GM08714 (cell line): Measurements from ENCODE around the gene SAMD13.

Source experiments
- H3K4me3 ChIP-seq: fragments of 200-500 bp; sonication (Bioruptor generic); 2 replicates; pipeline ENCODE4 v1.5.1; 2014; ENCODE audit warnings: mild to moderate bottlenecking, low read length, inconsistent platforms
- ZNF274 ChIP-seq: IDR thresholded peaks from 2 replicates; pipeline ENCODE4 v1.6.1; 2012; ENCODE audit warnings: mild to moderate bottlenecking, low read depth, low read length

SAMD13 gene

DNA sequence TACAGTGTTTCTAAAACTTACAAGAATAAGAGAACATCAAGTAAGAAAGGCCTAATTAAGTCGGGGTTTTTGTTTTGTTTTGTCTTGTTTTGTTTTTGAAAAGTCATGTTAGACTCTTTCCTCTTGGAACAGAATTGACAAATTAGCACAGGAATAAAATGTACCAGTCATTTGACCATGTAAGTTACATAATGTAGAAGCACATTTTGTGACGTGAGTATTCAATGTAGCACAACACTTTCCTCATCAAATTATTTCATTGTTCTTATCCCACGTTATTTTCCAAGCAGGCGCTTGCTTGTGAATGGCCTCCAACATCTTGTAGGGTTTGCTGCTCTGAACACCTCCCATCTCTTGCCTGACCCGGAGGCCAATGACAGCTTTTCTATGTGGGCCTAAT lies 62.1 kb downstream of the SAMD13 start:
- TF ChIP-seq ZNF274, result no peak
- no peak overlapping the region for H3K4me3 ChIP-seq

DNA sequence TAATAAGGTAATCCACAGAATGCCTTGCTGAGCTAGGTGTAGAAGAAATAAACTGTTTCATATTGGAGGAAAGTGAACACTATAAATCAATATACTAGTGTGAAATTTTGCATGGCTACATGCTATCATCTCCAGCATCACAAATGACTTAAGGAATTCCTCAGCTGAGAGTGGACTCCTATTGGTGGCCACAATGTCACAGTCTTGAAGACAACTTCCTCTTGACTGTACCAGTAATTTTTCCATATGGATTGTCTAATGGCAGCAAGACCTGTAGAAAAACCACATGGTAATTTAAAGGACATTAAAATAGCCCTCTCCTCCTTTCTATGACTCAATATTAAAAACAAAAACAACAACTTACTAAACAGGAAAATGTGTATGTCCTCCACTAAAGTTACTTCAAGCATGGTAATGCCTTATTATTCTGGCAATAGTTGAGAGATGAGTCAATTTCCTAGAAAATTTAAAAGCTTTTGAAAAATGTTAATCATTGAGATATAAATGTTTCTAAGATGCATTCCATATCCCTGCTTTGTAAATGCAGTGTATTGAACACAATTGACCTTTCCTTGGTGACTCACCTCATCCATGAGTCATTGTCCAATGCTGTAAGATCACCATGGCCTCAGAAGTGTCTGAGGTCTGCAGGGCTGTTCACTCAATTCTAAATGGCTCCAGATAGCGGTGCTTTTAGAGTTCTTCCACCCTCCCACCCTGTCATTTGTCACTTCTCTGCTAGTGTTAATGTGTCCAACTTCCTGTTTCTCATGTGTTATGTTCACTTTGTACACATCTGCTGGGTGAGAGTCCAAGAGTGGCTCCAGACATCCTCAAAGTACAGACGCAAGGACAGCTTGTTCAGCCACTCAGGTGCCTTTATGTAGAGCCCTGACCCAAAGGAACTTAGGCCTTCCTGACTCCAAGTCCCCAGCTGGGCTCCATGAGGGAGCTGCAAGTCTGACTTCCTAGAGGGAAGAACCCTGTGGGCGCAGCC lies 64.0 kb downstream of the SAMD13 start:
- no peak overlapping the region for H3K4me3 ChIP-seq
- TF ChIP-seq ZNF274, result no peak

DNA sequence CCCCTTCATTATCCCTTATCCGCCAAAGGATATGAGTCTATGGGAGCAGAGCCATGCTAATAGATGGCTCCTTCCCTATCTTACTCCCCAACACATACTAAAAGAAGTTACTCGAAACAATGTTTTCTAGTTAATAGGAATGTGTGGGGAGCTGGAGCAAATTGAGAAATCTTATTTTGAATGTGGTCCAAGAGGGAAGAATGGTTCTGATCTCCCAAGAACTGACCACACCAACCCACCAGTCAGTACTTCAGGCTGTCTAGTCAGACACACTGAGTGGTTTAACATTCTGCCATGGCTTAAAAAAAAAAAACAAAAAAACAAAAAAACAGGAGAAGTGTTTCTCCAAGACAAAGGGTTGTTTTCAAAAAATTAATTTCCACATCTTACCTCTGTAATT lies 65.3 kb downstream of the SAMD13 start:
- no peak overlapping the region for H3K4me3 ChIP-seq
- no peak for TF ChIP-seq ZNF274

DNA sequence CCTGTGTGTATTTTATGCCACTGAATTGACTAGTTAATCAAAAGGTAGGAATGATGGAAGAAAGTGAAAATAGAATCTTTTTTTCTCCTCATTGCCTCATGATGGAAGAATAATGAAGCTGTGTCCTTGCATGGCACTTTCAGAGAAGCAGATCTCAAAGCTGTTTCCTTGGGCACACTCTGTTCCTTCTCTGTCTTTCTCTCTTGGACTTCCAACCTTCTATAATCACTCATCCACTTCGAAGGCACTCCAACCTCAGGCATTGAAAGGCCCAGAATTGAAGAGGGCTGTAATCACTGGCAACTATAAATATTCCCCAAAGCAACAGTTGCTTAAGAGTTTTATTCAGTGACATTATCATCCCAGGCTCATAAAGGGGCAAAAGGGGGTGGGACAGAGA lies 65.7 kb downstream of the SAMD13 start:
- TF ChIP-seq ZNF274, result no peak
- no peak overlapping the region for H3K4me3 ChIP-seq

DNA sequence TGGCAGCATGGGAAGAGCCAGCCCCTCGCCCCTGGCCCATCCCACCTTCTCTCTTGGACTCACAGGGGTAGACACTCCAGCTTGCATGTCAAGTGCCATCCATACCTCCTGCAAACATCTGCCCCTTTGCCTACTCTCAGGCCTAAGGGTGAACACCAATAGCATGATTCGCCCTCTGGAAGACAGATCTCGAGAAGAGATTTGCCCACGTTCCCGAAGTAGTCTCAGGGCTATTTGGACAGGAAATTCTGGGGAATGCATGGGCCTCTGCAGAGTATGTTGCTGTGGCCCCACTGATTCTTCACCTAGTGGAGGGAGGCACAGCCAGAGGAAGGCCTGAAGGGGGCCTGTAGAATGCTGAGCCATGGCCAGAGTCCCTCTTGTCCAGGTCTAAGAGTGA lies 66.9 kb downstream of the SAMD13 start:
- no peak for TF ChIP-seq ZNF274
- H3K4me3 ChIP-seq, result no peak overlapping the region

DNA sequence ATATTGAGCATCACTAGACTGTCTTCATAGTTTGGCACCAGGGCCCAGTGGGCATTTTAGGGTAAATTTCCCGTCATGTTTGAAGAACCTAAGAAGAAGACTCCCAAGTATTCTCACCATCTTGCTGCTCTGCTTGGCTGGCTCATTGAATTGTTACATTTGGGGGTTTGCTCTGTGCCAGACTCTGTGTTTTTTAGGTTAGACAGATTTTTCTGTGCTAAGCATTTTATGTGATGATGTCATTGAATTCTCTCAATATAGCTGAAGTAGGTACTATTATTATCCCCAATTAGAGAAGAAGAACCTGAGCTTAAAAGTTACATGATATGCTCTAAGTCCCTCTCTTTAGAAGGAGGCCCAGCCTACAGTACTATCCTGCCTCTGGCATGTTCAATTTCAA lies 68.8 kb downstream of the SAMD13 start:
- no peak for TF ChIP-seq ZNF274
- no peak overlapping the region for H3K4me3 ChIP-seq

DNA sequence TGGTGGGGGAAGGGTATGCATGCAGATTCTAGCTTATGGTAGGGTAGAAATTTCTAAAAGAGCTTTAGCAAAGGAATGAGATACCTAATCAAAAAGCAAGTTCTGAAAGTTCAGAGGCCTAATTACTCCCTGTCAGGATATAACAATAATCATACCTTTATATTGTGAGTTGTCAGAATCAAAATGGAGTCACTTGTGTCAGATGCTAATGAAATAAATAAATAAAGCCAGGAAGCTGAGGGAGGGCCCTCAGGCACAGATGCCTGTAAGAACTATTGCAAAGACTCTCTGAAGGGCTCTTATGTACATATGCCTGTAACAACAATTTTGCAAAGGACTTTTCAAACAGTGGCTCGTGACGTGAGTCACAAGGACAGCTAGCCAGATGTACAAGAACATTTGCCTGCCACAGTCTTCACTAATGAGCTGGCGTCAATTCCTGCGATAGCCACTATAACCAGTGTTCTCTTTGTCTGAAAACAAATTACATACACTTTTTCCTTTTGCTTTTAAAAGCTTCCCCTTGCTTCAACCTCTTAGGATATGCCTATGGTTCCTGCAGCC lies 69.4 kb downstream of the SAMD13 start:
- H3K4me3 ChIP-seq, result no peak overlapping the region
- TF ChIP-seq ZNF274, result no peak

DNA sequence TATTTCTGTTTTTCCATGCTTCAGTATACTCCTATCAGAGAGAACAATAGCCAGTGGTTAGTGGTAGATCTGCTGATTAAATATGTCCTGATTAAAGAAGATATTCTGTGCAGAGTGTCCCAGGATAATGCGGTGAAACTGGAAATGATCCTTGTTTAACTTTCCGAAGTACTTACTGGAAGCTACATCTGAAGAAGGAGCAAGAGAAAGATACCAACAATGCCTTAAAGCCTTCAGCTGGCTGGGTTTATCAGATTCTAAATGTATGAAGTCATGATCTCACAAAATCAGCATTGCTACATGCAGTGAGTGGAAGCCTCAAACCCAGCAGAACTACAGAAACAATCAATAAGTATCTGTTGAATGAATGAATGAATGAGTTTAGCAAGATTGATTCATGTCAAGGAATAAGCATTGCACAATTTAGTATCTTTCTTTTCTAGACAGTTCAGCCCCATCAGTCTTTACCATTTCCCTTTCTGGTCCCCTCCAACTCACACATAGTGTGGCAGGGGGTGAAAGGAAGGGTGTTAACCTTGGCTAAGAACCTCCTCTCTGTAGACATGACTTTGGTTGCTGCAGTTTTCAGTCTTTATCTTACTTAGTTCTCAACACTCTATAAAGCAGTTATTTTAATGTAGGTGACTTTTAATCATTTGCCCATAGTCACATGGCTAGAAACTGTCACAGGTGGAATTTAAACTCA lies 72.1 kb downstream of the SAMD13 start:
- TF ChIP-seq ZNF274, result no peak

DNA sequence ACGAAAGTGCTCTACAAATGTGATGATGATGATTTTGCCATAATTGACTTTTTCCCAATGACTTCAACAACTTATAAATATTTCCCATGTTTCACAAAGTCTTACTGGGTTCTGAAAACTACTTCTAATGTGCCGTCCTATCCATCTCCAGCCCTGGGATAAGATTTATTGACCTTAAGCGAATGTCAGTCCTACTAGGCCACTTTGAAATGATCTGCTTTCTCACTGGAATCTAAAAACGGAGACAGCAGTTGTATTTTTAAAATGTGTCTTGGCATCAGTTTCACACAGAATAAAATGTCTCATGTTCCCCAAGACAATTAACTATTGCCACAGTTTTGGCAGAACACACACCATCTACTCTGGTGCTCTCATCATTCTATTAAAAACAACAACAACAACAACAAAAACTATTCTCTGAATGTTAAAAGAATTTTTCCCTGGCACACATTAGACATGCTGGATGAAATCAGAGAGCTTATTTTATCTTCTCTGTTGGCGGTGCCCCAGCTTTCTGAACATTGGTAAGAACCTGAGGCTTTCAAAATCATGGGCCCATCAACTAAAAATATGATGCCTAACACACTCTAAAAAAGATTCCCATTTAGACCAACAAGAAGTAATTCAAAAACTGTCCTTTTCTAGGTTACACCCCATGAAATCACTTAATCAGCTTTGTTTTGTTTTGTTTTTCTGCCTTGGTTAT lies 73.6 kb downstream of the SAMD13 start:
- no peak for TF ChIP-seq ZNF274
- no peak overlapping the region for H3K4me3 ChIP-seq

More for the DNA sequence above, 72.1 kb downstream of the SAMD13 start:
- no peak overlapping the region for H3K4me3 ChIP-seq

DNA sequence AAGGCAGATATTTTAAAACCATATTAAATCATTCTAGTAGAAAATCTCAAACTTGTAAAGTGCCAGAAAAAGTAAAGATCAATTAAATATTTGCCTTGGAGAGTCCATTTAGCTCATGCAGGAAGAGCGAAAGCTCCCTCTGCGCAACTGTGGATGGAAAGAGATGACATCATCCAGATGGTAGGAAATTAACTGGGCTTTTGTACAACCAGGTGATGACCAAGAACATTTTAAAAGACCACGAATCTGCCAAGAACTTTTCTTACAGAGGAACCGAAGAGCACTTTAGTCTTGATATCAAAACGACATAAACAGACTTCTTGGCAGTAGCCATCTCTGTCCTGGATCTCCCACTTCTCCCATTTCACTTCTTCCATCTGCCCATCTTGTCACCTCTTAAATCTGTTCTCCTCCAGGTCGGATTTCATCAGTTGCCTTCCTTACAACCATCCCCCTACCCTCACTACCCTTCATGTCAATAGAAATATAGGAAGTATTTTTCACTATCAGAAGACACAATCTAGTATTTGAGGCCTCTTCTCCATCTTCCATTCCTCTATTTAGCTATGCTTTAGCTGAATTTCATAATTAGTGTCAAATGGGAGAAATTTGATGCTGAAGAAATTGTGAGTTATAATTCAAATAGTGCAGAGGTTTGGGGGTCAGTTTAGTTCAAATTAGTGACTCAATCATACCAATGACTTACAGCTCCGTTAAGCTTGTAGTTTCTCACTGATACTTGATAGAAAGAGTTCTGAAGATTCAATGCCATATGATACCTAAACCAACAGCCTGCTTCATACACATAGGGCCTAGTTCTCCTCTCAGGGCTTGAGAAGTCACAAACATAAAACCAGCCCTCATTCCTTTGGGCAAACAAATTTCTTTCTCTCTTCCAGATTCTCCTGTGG lies 74.7 kb downstream of the SAMD13 start:
- no peak overlapping the region for H3K4me3 ChIP-seq
- TF ChIP-seq ZNF274, result no peak

DNA sequence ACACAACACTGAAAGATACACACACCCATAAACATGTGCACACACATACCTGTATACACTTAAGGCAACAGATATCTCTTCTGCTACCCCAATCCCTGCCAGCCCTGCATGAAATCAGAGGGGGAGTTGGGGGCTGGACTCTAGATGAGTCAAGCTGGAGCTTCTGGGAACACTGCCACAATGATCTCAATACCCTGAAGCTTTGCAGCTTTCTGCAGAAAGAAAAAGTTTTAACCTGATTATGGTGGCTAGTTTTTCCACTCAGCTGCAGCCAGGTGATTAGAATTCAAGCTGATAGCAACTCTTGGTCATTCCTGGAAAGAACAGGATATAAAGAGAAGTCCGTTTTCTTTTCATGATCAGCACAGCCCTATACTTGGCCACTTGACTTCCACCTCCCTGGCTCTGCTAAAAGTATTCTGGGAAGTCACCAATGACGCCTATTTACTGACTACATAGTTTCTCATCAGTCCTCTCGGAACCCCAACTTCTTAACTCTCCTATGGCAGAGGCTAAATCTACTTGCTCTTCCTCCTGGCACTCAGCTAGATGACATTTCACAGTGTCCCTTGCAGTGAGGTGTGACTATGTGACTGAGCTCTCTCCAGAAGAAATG lies 76.1 kb downstream of the SAMD13 start:
- no peak overlapping the region for H3K4me3 ChIP-seq
- no peak for TF ChIP-seq ZNF274

DNA sequence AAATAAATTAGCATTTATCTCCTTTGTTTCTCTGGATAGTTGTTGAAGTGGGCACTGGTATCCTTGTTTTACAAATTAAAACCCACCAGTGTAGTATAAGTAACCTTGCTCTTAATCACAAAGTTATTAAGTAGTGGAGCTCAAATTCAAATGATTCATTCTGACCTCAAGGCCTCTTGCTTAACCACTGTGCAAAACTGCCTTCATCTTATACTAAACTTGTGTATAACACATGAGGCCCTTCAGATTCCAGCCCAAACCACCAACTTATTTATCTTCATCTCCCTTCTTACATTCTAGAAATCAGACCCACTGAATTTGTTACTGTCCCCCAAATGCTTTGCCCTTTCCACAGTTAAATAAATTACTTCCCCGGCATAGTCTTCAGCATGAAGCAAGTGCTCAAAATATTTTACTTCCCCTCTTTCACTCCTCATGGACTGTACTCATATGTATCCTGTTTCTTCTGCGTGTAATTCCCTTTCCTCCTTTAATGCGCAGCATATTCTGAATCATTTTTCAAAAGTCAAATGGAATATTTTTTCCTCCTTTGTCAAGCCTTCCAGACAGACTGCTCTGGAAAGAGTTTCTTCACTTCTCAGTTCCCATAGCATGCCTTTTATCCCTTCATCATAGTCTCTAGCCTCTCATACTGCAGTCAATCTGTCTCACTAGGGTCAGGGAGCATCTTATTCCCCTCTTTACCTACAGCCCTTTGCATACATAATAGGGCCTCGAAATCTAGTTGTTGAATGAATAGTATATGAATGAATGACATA lies 77.8 kb downstream of the SAMD13 start:
- no peak for TF ChIP-seq ZNF274
- H3K4me3 ChIP-seq, result no peak overlapping the region
